ENCODE measurements around the gene PLCL1. TPM values are rescaled to one million over a fixed set of nuclear protein-coding genes. Genes with fewer than 3 reads are reported as not detected.

PLCL1 gene
- total and polyA plus RNA-seq, 12 donors = 17.3 to 131 (median 102) TPM

GRCh38 chr2:197972061-197972460 lies 167.7 kb downstream of the PLCL1 start:
- TF ChIP-seq CTCF (IDR thresholded peaks at IDR 0.05) = no peak
- 52 to 60% methylated on average over 2 of the region's 2 CpGs for WGBS, 2 donors
- Histone ChIP-seq H3K4me3 (no peak overlapping the region), H3K4me1 (peaks cover 0 to 70% (median 21%) of the 10 kb centered on the region in 9 donors), H3K36me3 (no peaks in the 10 kb centered on the region), H3K9me3 (no peaks in the 10 kb centered on the region), H3K27ac (no peak overlapping the region), H3K27me3 (no peaks in the 10 kb centered on the region)
- intact Hi-C loops (cut with DNase I) = loop anchor here in 3 of 10 donors (10.0 kb wide), 2 partner anchors 143 to 153 kb away; no protein-coding TSS in a partner anchor
- DNase-seq = peak in 1 of 2 donors; percentile 30
- ATAC-seq = peak in 4 of 8 donors; percentile 18 to 46 (median 27)

- Histone ChIP-seq H3K27me3 (no peaks in the 10 kb centered on the region), H3K27ac (peak overlapping the region in 1 of 10 donors; percentile 37), H3K9me3 (no peaks in the 10 kb centered on the region), H3K36me3 (no peaks in the 10 kb centered on the region), H3K4me3 (no peak overlapping the region), H3K4me1 (peaks cover 0 to 76% (median 21%) of the 10 kb centered on the region in 9 donors)
- intact Hi-C loops (cut with DNase I) = loop anchor here in 3 of 10 donors (10.0 kb wide), 2 partner anchors 142 to 152 kb away; no protein-coding TSS in a partner anchor
- WGBS, 2 donors = 91 to 97% methylated on average over 2 of the region's 2 CpGs
- no peak for DNase-seq
- ATAC-seq = no peak
- TF ChIP-seq CTCF (IDR thresholded peaks at IDR 0.05) = no peak
These were observed 168.2 kb downstream of the PLCL1 start for GRCh38 chr2:197972587-197972986.

GRCh38 chr2:197973772-197974171 lies 169.4 kb downstream of the PLCL1 start:
- peaks cover 0 to 5% (median 0%) of the 10 kb centered on the region in 11 donors for H3K9me3 ChIP-seq
- no peak for TF ChIP-seq CTCF (IDR thresholded peaks at IDR 0.05)
- ATAC-seq (no peak), DNase-seq (no peak)
- H3K4me3 ChIP-seq = no peak overlapping the region
- H3K36me3 ChIP-seq = no peaks in the 10 kb centered on the region
- no peak overlapping the region for H3K27ac ChIP-seq
- peaks cover 0 to 73% (median 24%) of the 10 kb centered on the region in 9 donors for H3K4me1 ChIP-seq
- intact Hi-C loops (cut with DNase I) = loop anchor here in 3 of 10 donors (10.0 kb wide), 2 partner anchors 141 to 151 kb away; no protein-coding TSS in a partner anchor
- no peaks in the 10 kb centered on the region for H3K27me3 ChIP-seq

- 66 to 67% methylated on average over 5 of the region's 5 CpGs for WGBS, 2 donors
- H3K36me3 ChIP-seq = no peaks in the 10 kb centered on the region
- H3K9me3 ChIP-seq = peaks cover 0 to 6% (median 0%) of the 10 kb centered on the region in 11 donors
- intact Hi-C loops (cut with DNase I) = loop anchor here in 3 of 10 donors (10.0 kb wide), 2 partner anchors 139 to 149 kb away; no protein-coding TSS in a partner anchor
- no peaks in the 10 kb centered on the region for H3K27me3 ChIP-seq
- no peak for DNase-seq
- peak overlapping the region in 3 of 10 donors; percentile 6 to 24 (median 16) for H3K27ac ChIP-seq
- no peak overlapping the region for H3K4me3 ChIP-seq
- no peak for TF ChIP-seq CTCF (IDR thresholded peaks at IDR 0.05)
- H3K4me1 ChIP-seq = peaks cover 0 to 66% (median 18%) of the 10 kb centered on the region in 9 donors
- ATAC-seq = no peak
These were observed 171.6 kb downstream of the PLCL1 start for GRCh38 chr2:197975931-197976519.
